Lower leg skin (tissue), 4 donors: ENCODE results near the gene SLC29A1. TPM values are rescaled to one million over a fixed set of nuclear protein-coding genes. Genes with fewer than 3 reads are reported as not detected.

Source experiments
- DNase-seq, 2 donors: peaks; one replicate each; pipeline ENCODE4 v3.0.0-alpha.2; 2019; ENCODE audit warnings: low spot score in 2 of 2
- H3K4me3 ChIP-seq: fragments of 200-600 bp; sonication (generic); 2 replicates; pipeline ENCODE4 v1.5.1; 2017; ENCODE audit warnings: mild to moderate bottlenecking, low read depth; ENCODE audit not compliant: poor library complexity, severe bottlenecking
- CTCF ChIP-seq, 3 donors: fragments of 450-650 bp; IDR thresholded peaks; one replicate each; pipeline ENCODE4 v1.5.1; 2016; ENCODE audit warnings: antibody characterized with exemption in 3 of 3, mild to moderate bottlenecking in 3 of 3, moderate library complexity in 2 of 3
- POLR2A ChIP-seq, 2 donors: fragments of 450-650 bp; IDR thresholded peaks; one replicate each; pipeline ENCODE4 v1.6.1; 2016 to 2017; ENCODE audit warnings: antibody characterized with exemption in 2 of 2, mild to moderate bottlenecking in 1 of 2, moderate library complexity in 1 of 2
- WGBS, 2 donors: methylation state at CpG; one replicate each; pipeline ENCODE4 v1.1.5; 2018; 5-methylcytosine and 5-hydroxymethylcytosine counted together
- intact Hi-C: fragments of 100-400 bp; cut with DNase I; formaldehyde crosslinking; loops from one replicate; pipeline ENCODE4 v1.15.0; 2023; ENCODE audit warnings: low total_unique reads
- total RNA-seq, 4 donors: library from RNA; depleted of rRNA; stranded (reverse); fragments of >200 nt; gene quantifications; one replicate each; pipeline ENCODE4 v1.1.0, GENCODE V29; 2016

Gene SLC29A1
- total RNA-seq, 4 donors from 2014 or later = 54.6 to 86.4 (median 82.5) TPM

GRCh38 chr6:44260451-44261297, 37.3 kb downstream of the SLC29A1 start:
- no peak for TF ChIP-seq POLR2A (IDR thresholded peaks at IDR 0.05)
- no peak for TF ChIP-seq CTCF (IDR thresholded peaks at IDR 0.05)
- intact Hi-C loops = no loop called here
- no peak overlapping the region for H3K4me3 ChIP-seq
- DNase-seq = no peak
- WGBS, 2 donors = 95 to 96% methylated on average over 6 of the region's 6 CpGs

DNA sequence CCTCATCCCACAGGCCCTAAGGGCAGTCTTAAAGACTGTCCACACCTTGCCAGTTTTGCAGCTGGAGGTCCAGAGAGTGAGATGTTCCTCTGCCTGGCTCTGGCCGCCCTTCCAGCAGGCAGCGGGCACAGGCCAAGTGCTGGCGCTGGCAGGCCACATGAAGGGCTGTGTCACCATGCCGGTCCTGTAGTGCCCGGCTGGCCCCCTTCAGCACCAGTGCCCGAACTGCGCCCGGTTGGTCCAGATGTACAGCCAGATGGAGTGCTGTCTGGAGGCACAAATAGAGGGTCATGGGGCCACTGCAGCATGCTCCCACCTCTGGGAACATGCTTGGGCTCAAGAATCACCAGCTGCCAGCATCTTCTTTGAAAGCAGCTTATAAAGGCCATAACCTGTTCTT, 38.2 kb downstream of the SLC29A1 start:
- no peak for TF ChIP-seq POLR2A (IDR thresholded peaks at IDR 0.05)
- TF ChIP-seq CTCF (IDR thresholded peaks at IDR 0.05) = no peak
- intact Hi-C loops = no loop called here
- no peak for DNase-seq
- WGBS, 2 donors = 94 to 98% methylated on average over 4 to 8 of the region's 8 CpGs
- no peak overlapping the region for H3K4me3 ChIP-seq

- intact Hi-C loops = no loop called here
- DNase-seq = no peak
- no peak for TF ChIP-seq POLR2A (IDR thresholded peaks at IDR 0.05)
- TF ChIP-seq CTCF (IDR thresholded peaks at IDR 0.05) = no peak
- no peak overlapping the region for H3K4me3 ChIP-seq
- WGBS, 2 donors = 54 to 66% methylated on average over 7 of the region's 7 CpGs
These were observed 39.3 kb downstream of the SLC29A1 start for GRCh38 chr6:44262467-44263353.

DNA sequence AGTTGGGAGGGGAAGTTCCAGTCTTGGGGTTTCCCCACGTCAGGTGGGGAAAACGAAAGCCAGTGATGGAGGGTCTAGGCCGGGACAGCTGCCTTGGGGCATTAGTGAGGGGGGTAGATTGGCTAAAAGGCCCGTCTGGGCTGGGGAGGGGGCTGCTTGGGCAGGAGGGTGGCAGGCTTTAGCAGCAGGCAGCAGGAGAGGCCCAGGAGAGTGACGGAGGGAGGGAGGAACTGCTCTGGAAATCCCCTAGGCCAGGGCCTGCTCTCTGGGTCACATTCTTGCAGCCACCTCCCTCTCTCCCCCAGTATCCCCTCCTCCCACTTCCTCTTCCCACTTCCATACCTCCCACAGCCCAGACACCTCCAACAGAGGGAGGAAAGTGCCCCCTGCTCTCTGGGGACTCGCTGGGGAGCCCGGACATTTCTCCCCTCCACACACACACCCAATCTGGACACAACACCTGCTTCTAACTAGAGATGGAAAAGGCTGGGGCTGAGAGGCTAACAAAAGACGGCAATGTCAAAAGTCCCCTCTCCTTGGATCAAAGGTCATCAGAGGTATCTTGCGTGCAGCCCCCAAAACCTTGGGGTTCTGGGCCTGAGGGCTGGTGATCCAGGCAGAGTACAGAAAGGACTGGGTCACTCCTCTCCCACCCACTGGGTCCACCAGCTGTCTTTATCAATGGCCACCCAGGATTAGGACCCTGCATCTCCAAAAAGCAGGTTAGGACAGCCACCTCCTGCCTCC, 40.1 kb downstream of the SLC29A1 start:
- H3K4me3 ChIP-seq = no peak overlapping the region
- intact Hi-C loops = no loop called here
- DNase-seq = no peak
- WGBS, 2 donors = 40 to 47% methylated on average over 9 of the region's 9 CpGs
- TF ChIP-seq POLR2A (IDR thresholded peaks at IDR 0.05) (no peak), CTCF (IDR thresholded peaks at IDR 0.05) (no peak)

DNA sequence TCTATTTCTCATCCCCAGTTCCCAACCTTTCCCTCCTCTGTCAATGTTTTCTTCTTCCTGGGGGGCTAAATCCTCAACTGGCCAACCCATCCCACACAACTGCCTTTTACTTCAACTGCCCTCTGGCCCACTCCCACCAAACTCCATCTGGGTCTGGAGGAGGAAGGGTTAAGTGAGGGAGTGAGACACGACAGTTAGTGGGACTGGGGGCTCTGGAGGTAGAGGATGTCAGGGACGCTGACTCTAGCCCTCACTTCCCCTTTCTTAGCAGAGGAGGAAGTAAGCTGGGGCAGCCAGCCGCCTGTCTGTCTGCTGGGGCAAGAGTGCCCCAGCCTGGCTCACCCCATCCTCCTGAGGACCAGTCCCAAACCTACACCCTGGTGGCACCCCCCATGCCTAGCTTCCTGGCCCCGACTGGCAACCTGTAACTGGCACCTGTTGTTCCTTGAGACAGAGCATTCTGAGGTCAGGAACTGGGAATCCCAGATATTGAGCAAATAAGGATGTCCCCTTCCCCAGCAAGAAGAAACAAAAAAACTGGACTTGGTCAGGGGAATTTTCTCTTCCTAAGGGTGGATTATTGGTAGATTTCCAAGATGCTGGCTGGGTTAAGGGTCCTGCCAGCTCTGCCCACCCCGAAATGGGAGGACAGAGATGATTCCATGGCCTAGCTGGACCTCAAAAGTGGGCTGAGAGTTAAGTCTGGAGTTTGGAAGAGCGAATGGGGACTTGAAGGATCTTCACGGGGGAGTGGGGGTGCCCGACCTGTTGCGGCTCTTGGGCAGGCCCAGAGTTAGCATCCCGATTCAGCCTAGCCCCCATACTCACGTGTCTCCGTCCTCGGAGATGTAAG, 41.0 kb downstream of the SLC29A1 start:
- TF ChIP-seq POLR2A (IDR thresholded peaks at IDR 0.05) (no peak), CTCF (IDR thresholded peaks at IDR 0.05) (no peak)
- no peak for DNase-seq
- peak overlapping the region; percentile 57 for H3K4me3 ChIP-seq
- intact Hi-C loops = no loop called here
- WGBS, 2 donors = 10 to 17% methylated on average over 10 to 13 of the region's 13 CpGs
